Skin of body (tissue), 2 donors: ENCODE measurements around the gene HOOK2. TPM values are rescaled to one million over a fixed set of nuclear protein-coding genes. Genes with fewer than 3 reads are reported as not detected.

Experiments
- DNase-seq: peaks from one replicate; lab custom pipeline; 2025; lab: John Stamatoyannopoulos, UW
- total RNA-seq: library from RNA; depleted of rRNA; stranded (reverse); fragments of >200 nt; gene quantifications from one replicate; pipeline ENCODE4 v1.2.3, GENCODE V29; 2014

Gene HOOK2
- total RNA-seq, 1 donor from 2014 or later: 31.8 TPM

DNA sequence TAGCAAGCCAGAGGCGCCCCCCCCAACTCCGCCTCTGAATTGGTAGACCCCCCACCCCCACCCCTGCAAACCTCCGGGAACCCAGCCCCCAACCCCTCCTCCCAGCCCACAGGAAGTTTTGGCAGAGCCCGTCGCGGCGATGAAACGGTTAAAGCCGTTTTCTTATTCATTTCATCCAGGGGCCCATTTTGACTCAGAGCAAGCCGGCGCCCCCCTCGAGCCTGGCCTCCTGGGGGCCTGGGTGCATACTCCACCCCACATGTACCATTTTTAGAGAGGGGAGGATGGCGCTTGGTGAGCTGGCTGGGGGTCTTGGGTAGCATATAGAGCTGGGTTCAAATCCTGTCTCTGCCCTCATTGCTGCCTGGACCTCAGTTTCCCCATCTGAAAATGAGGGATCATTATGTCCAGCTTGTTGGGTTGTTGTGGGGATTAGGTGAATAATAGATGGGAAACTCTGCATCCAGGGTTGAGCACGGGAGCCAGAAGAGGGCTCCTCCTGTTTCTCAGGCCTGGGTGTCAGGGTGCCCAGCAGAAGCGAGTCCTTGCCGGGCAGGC, 8.0 kb upstream of the HOOK2 start:
- no peak for DNase-seq

DNA sequence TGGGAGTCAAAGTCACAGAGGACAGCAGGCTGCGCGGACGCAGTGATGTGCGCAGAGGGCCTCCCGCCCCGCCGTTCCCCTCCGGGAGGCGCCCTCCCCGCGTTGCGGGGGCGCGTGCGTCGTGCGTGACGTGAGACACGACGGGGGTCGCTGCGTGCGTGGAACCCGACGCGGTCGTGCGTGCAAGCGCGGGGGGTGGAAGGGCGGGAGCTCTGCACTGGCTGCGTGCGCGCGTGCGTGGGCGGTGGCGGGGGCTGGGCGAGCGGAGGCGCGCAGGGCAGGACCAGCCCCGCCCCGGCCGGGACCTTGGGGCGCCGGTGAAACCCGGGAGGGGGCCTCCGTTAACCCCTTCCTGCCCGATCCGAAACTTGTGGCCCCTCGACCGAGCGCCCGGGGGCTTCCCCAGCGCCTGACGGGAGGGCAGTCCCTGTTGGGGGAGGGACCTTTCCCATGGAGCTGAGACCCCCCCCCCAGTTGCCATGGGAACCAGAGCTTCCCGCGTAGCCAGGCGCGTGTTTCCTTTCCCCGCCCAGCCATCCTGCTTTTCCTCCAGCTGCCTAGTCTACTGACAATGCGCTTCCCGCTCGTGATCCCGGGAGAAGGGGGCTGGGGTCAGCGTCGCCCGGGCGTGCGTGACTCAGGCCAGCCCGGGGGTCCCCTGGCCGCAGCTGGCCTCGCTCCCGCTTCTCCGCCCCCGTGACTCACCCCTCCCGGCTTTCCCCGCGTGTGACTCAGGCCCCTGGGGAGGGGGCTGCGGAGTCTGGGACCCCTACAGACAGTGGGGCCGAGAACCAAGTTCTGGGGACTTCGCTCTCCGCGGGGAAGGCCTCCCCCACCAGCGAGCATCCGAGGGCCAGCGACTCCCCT, 7.3 kb upstream of the HOOK2 start:
- DNase-seq: peak; percentile 93

- DNase-seq: no peak
Observed at GRCh38 chr19:12782174-12782423, 6.7 kb upstream of the HOOK2 start.

- DNase-seq: peak; percentile 75
Observed at GRCh38 chr19:12779162-12779993, 4.0 kb upstream of the HOOK2 start.

- DNase-seq: no peak
Observed at GRCh38 chr19:12778905-12779161, 3.5 kb upstream of the HOOK2 start.

DNA sequence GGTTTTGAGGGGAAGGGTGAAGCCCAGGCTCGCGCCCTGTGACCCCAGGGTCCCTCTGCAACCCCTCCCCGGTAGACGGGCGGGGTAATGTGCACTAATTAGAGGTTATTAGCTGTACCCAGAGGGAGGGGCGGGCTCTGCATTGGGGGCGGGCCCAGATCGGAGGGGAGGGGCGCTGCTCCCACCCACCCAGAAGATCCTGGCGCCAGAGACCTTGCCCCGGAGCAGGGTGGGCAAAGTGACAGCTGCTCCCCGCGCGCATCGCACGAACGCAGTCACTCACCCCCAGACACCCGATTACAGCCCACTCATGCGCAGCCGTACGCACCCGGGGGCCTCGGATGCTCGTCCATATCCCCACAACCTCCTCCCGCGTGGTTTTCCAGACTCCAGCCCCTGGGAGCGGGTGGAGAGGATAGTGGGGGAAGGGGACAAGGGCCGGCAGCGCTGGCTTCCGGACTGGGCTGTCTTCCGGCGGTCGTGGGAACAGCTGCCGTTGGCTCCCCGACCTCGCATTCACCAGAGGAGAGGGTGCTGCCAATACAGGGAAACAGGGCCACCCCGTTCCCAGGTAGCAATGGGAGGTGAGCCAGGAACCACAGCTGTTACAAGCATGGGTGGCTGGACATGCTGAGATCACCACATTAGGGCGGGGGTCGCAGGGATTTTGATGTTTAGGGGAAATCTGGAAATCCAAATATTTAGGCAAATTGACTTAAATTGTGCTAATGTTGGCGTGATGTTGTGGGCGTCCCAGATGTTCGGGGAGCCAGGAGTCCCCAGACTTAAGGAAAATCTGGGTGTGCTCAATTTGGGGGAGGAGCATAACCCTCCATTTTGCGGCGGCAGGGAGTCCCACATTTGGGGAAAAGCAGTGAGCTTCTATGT, 2.9 kb upstream of the HOOK2 start:
- DNase-seq: peak; percentile 77

- DNase-seq: peak; percentile 68
Observed at GRCh38 chr19:12777217-12778016, 2.1 kb upstream of the HOOK2 start.

DNA sequence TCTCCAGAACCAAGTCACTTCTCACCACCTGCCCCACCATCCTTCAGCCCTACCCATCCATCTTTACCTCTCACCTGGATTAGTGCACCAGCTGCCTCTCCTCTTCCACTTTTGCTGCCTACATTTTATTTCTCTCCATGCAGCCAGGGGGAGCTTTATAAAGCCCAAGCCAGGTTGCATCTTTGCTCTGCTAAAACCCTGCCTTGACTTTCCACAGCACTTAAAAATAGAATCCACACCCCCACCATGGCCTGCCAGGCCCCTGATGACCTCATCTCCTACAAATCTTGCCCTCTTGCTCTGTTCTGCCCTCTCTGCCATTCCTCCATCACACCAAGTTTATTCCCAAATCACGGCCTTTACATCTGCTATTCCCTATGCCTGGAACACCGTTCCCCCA, 1.8 kb downstream of the HOOK2 start:
- DNase-seq: no peak

GRCh38 chr19:12772323-12772722, 3.0 kb downstream of the HOOK2 start:
- DNase-seq: no peak

DNA sequence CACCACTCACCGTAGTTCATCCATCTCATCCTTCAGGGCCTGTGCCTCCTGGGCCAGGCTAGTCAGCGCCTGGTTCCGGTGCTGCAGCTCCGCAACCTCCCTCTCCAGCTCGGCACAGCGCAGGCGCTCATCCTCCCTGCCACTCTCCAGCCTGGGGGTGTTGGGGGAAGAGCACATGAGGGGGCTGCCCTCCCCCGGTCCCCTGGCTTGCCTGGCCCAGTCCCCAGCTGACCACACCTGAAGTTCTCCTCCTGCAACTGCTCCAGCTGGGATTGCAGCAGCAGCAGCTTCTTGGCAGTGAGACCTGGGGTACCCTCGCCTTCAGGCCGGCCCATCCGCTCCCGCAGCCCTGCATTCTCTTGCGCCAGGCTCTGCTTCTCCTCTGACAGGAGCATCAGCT, 4.4 kb downstream of the HOOK2 start:
- no peak for DNase-seq

DNA sequence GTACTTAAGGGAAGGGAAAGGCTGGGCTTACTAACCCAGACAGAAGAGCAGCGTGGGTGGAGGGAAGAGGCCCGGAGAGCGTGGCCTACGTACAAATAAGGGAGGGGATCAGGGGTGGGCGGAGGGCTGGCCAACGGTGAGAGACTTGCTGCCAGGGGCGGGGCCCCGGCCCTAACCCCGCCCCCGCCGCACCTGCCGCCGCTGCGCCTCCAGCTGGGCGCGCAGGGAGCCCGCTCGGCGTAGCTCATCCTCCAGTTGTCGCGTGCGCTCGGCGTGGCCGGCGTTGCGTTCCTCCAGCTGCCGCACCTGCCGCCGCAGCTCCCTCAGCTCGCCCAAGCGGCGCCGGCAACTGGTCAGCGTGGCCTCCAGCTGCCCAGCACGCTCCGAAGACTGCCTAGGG, 5.7 kb downstream of the HOOK2 start:
- DNase-seq: no peak

- no peak for DNase-seq
Observed at GRCh38 chr19:12767666-12768065, 7.7 kb downstream of the HOOK2 start.

DNA sequence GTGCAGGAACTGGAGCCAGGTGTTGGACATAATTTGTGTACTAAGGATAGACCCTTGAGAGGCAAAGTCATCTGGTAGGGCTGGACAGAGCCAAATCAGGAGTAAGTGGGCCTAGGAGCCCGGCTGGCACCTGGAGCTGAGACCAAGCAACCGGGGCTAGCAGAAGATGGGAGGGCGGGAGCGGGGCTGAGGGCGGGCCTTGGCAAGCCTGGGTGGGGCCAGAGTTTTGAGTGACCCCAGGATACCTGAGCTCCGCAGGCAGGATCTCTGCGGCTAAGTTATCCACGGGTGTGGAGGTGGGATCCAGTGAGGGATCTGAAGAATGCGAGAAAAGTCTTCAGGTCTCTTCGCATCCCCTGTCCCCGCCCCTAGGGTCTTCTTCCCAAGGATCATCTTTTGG, 8.2 kb downstream of the HOOK2 start:
- no peak for DNase-seq

DNA sequence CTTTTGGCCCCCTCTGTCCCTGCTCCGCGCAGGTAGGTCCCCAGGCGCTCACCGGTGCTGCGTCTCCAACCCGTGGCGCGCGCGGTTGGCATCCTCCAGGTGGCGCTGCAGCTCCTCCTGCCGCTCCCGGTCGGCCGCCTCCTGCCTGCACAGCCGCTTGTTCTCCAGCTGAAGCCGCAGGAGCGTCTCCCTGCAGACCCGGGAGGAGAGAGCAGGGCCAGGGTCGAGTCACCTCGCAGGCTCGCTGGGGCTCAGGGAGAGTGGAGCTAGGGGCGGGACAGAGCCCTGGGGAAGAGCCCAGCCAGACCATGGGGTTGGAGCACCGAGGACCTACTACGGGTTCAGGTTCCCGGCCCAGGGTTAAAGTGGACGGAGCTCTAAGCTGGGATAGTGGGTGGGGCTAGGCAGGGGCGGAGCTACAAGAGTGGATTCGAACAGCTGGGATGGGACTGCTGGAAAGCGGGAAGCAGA, 9.3 kb downstream of the HOOK2 start:
- DNase-seq: peak; percentile 70

DNA sequence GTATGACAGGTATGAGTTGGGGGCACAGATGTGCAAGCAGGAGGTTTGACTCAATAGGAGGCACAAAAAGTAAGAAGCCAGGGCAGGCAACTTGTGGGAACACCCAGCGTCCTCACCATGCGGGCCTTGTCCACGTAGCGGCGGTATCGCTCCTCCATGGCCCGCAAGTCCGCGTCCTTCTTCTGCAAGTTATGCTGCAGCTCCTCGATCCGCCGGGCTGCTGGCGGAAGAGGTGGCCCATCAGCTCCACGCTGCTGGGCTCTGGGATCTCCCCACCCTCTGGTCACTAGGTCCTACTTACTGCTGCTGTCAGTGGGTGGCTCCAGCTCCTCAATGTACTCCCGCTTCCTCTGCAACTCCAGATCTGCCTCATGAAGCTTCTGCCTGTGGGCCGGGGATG, 10.7 kb downstream of the HOOK2 start:
- no peak for DNase-seq

DNA sequence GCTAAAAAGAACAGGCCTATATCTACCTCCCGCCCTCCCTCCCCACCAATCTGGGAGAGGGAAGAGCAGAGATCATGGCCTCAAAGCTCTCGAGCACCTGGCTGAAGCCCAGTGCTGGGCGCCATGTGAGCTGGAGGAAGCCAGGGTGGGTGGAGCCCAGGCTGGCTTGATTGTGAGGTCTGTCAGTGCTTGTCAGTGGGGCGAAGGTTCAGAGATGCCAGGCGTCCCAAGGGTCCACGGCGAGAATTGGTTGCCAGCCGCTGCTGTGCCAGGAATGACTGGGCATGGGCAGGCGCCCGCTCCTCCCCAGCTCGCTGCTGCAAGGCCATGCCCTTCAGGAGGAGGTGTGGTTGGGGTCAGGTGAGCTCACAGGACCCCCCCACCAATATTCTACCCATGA, 12.3 kb downstream of the HOOK2 start:
- no peak for DNase-seq

DNA sequence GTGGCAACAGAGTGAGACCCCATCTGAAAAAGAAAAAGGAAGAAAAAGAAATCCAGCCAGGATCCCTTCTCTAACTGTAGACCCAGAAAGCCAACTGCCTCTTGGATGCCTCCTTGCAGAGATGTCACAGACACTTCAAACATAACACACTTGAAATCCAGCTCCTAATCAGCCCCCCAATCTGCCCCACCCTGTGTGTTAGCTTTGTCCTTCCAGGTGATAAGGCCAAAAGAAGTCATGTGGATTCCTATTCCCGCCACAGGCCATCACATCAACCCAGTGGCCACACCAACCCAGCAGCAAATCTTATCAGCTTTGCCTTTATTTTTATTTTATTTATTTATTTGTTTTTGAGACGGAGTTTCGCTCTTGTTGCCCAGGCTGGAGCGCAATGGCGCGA, 15.7 kb downstream of the HOOK2 start:
- no peak for DNase-seq

DNA sequence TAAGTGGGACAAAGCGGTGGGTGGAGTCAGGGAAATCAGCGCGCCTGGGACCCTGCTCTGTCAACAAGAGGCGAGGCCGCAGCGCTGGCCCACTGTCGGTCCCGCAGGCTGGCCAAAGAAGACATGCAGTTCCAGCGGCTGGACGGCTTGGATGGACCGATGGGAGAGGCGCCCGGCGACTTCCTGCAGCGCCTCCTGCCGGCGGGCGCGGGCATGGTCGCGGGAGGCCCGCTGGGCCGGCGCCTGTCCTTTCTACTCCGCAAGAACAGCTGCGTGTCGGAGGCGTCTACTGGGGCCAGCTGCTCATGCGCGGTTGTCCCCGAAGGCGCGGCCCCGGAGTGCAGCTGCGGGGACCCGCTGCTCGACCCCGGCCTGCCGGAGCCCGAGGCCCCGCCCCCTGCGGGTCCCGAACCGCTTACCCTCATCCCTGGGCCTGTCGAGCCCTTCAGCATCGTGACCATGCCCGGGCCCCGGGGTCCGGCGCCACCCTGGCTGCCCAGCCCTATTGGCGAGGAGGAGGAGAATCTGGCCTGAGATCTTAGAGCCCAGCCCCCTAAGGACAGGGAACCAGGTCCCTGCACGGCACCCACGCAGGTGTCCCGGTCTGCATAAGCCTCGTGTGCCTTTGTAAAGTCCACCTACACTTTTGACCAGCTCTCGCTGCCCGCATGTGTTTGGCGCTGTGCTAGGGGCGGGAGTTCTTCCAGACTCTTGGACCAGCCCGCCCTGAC, 17.6 kb downstream of the HOOK2 start:
- peak; percentile 31 for DNase-seq

GRCh38 chr19:12756150-12756883, 19.0 kb downstream of the HOOK2 start:
- no peak for DNase-seq
